NCI-H2196 treated with DMSO at 0.1 percent for 48 hours (cell line): ENCODE measurements around the gene GTF2E1.
"Not testable (repeated sequence)": the region's sequence is repeated elsewhere in the genome, so short reads cannot be mapped to it uniquely, and the experiment has no call there.

Experiments
- DNase-seq: peaks from one replicate; lab custom pipeline; 2025; ENCODE audit not compliant: unreplicated experiment; lab: John Stamatoyannopoulos, UW

GTF2E1 gene

DNA sequence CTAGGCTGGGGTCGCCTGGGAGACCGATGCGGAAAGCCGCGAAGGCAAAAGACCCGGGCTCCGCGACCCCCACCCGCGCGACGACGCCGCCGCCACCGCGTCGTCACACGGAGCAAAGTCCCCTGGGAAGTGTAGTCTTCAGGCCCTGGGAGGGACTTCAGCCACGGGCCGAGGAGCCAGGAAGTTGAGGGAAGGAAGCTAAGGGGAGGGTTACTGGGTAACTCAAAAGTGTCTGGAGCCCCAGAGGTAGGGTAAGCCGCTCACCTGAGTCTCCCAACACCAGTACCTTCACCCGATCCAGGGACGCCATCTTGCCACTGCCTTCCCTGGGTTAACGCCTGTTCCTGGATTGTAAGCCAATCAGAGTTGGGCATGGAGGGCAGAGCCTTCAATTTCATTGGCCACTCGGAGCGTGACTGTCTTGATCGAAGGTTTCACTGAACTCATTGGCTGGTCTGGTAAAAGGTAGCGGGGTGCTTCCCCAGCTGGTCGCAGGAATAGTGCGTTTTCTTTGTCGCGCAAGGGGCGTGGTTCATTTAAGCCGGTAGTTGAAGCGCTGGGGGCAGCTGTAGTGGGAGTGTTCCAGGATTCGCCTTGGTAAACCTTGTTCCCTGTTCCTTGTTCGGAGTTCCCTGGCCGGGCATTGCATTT lies at the start of gene GTF2E1, which contains the start of gene RABL3:
GTF2E1 (plus strand) TSS at position 547 of the 651 bp plus-strand sequence. CDS start 7,809 bp downstream, outside the sequence.
RABL3 (minus strand) TSS at position 319 of the 651 bp plus-strand sequence; CDS start at position 310, 9 bp downstream.
- DNase-seq = peak; percentile 100

DNA sequence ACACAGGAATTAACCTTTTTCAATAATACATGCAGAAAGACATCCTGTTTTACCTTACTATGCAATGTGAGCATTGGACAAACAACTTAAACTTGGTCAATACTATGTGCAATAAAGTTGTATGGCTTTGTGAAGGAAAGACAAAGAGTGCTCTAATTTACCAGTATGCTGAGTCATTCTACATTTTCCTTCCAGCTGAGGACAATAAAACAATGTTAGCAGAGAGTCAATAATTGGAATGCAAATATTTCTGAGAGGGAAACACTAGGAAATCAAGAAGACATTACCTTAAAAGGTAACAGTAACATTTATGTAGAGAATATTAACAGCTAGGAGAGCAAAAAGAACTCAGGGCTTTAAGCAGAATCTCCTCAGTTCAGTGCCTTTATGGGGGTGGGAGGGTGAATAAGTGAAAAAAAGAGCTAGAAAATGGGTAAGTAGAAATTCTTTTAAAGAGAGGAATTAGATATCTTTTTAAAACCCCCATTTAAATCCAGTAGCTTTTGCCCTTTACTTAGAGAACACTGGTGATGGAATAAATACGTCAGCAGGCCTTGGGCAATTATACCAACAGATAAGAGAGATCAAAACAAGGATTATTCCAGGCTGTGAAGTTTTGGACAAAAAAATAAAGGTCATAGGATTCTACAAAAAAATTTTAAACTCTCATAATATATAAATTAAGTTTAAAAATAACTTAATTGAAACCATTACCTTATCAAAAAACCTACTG lies 48.9 kb upstream of the GTF2E1 start:
- DNase-seq = peak; percentile 29

DNA sequence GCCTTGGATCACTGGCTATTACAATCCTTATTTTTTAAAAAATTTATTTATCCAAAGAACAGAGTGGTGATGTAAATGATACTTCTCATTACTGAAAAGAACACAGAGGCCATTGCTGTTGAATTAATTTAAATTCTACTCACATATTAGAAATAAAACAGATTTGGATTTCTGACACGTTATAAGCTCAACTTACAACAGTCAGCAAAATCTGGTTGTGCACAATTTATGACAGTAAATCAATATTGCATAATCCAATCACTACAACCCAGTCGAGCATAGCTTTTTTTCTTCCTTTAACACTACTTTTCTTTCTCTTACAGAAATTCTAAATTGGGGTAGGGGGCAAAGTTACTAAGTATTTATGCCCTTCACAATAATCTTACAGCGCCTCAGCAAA lies 43.2 kb upstream of the GTF2E1 start:
- no peak for DNase-seq

DNA sequence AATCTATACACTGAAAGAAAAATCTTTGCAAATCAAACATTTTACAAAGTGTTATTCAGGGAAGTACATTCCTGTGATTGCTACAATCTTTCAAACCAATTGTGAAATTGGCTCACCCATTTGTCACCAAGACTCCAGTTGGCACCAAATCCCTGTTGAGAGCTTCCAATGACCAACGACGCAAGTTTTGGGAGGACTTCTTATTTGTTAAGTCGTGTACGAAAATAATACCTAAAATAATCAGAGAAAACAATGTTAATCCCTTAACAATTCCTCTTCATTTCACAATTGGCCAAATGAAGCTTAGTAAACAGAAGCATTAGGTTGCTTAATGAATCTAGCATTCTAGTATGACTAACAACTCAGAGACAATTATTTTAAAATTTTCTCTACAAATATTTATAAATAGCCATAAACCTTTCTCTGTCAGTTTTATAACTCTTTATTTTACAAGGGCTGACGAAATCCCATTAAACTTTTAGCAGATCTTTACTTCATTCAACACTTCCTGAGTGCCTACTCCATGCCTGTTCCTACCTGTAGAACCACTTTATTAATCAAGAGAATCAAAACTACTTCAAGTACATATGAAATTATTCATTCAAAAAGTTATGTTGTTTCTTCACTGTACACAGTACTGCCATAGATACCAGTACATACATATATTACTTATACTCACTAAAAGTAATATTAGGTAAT lies 36.5 kb upstream of the GTF2E1 start:
- no peak for DNase-seq

DNA sequence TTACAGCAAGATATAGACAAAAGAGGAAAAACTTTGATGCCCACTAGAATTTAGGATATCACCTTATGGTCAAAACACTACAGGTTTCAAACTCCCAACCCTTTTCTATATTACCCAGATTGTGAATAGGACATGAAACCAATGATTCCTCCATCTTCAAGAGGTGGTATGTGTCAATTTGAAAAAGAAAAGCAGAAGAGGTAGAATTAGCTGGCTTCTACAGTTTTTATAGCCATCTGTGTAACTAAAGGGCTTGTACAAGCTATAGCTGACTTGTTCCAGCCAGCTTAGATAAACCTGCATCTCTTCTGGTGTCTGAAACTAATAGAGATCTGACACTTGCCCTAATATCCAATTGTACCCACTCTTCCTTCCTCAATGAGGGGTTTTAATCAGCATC lies 35.6 kb upstream of the GTF2E1 start:
- no peak for DNase-seq

DNA sequence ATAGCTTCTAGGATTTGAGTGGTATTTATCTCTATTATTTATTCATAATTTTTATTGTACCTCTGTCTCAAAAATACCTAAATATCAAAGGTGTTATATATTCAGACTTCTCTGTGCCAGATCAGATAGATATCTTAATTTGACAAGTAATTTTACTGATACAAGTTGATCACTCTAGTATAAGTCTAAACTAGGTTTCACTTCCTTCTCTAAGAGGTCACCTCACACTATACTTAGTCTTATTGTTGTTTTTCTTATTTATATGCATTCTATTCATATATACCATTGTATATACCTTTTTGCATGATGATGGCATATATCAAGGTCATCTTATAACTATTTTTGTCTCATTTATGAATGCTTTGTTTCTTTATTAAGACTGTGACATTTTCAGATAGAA lies 34.1 kb upstream of the GTF2E1 start:
- no peak for DNase-seq

DNA sequence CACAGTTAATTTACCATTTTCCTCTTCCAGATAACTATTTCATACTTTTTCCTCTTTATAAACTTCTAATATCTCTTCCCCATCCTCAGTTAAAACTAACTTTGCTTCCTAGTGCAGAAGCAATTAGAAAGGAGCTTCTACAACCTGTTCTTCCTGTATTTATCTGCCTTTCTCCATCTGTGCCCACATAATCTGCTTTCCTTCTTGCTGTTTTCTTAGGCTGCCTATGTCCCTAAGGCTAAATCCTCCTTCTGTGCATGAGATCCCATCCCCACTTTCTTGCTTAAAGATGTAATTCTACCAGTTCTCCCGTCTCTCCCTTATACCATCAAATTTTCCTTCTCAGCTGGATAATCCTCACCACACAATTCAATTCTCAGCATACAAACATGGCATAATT lies 32.2 kb upstream of the GTF2E1 start:
- DNase-seq = no peak

DNA sequence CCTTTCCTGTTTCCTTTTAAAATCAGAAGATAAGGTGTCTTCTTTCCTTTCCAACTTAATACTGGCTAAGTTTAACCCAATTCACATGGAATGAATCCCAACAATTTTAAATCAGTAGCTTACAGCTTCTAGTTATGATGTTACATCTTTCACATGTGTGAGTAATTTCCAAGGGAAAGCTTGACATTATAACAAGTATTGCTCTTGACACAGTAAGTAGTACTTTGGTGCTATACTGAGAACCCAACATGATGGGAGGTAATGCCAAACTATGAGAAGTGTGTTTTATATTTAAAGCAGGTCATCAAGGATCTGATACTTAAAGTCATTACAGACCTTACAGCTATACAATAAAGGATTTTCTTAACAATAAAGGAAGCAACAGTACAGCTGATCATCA lies 29.3 kb upstream of the GTF2E1 start:
- no peak for DNase-seq

DNA sequence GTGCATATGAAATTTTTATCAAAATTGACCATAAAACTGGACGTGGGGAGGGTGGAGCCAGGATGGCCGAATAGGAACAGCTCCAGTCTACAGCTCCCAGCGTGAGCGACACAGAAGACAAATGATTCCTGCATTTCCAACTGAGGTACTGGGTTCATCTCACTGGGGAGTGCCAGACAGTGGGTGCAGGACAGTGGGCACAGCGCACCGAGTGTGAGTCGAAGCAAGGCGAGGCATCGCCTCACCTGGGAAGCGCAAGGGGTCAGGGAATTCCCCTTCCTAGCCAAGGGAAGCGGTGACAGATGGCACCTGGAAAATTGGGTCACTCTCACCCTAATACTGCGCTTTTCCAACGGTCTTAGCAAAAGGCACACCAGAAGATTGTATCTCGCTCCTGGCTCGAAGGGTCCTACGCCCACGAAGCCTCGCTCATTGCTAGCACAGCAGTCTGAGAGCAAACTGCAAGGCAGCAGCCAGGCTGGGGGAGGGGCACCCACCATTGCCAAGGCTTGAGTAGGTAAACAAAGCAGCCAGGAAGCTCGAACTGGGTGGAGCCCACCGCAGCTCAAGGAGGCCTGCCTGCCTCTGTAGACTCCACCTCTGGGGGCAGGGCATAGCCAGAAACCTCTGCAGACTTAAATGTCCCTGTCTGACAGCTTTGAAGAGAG lies 23.2 kb upstream of the GTF2E1 start:
- DNase-seq = not testable (repeated sequence)

DNA sequence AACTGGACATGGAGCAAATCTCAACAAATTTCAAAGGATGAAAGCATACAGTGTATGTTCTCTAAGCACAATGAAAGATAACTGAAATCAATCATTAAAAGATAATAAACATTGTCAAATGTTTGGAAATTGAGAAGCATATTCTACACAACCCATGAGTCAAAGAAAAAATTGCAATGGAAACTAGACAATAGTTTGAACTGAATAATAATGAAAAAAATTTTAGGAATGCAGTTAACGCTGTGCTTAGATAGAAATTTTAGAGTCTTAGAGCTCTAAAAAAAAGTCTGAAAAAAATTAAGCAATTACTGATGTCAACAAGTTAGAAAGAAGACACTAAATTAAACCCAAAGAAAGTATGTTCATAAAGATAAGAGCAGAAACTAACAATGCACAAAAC lies 15.8 kb upstream of the GTF2E1 start:
- no peak for DNase-seq

DNA sequence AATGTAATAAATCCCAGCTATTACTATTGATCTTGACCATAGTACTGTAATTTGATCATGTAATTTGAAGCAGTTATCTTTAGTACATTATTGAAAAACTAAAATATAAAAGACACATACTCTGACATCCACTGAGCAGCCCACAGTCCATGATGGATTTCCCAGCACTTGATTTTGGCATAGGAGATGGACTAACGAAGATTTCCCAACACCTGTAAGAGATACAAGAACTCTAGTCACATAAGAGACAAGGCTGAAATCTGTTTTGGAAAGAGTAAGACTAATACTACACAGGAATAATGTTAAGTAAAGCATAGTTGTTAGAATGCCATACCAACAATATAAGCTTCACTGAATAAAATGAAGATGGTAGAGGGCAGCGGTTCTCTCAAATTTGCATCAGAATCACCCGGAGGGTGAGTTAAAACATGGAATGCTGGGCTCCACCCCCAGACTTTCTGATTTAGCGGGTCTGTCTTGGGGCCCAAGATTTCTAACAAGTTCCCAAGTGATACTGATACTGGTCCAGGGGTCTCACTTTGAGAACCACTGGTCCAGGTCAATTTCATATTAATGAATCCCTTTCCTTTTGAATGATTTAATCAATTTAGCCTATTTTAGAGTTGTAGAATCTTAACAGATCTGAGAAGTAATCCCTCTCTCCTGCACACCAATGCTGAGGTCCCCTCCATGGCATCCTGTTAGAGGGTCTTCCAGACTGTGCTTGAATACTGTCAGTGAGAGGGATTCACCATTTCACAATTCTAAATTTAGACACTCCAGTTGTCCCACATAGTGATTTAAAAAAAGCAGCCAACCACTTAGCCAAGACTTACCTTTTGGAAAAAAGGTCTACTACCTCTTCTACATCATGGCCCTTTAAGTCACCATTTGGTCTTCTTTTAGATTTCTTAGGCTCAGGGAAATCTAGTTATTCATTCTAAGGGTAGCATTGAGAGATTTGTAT lies 11.7 kb upstream of the GTF2E1 start:
- no peak for DNase-seq

DNA sequence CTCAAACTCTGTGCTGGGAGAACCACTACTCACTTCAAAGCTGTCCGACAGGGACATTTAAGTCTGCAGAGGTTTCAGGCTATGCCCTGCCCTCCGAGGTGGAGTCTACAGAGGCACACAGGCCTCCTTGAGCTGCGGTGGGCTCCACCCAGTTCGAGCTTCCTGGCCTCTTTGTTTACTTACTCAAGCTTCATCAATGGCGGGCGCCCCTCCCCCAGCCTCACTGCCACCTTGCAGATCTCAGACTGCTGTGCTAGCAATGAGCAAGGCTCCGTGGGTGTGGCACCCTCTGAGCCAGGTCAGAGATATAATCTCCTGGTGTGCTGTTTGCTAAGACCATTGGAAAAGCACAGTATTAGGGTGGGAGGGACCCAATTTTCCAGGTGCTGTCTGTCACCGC lies 4.5 kb upstream of the GTF2E1 start:
- not testable (repeated sequence) for DNase-seq

DNA sequence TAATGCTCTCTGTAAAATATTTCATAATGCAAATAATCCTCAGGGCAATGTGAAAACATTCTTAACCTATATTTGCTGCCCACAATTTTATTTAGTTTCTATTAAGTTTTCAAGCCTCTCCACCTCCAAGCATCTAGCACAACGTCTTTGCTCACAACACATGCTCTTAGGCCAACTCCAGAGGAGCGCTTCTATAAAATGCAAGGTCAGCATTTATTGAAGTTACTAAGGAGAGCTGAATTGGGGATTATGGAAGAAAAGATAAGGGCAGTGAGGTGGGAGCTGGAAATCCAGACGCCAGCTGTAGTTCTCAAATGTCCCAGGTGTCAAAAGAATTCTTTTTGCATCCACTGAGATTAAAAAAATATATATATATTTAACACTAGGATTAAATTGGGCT lies 1.2 kb upstream of the GTF2E1 start:
- DNase-seq = no peak

DNA sequence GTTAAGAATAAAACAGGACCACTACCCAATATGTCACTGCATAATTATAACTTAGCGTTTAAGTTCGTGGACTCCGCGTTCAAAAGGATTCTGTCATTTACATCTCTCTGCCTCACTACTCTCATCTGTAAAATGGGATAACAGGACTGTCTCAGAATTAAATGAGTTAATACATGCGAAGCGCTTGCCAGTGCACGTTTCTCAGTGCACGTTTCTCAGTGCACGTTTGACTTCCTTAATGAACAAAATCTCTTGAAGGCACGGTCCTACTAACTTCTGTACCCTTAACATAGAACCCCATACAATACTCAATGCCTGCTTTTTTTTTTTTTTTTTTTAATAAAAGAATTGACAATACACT lies 727 bp upstream of the GTF2E1 start:
- DNase-seq = no peak

DNA sequence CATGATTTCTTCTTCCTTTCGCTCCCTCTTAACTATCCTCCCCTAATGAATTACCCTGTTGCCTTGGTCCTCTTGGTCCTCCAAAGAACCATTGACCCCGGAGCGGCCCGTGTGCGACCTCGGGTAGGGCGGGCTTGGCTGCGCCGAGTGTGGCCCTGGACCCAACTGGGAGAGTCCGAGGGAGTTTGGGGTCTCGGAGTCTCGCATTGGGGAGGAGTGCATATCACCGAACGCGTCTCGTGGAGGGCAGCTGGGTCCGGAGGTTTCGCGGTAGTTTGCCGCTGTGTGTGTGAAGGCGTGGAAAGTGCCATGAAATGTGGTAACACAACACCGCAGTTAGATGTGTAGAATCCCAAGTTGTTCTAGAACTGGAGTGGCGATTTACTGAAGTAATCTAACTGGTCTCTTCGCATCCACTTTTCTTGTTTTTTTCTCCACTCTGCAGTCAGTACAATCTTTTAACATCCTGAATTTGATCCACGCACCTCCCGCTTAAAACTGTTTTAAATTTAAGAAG lies 363 bp downstream of the GTF2E1 start:
- no peak for DNase-seq

DNA sequence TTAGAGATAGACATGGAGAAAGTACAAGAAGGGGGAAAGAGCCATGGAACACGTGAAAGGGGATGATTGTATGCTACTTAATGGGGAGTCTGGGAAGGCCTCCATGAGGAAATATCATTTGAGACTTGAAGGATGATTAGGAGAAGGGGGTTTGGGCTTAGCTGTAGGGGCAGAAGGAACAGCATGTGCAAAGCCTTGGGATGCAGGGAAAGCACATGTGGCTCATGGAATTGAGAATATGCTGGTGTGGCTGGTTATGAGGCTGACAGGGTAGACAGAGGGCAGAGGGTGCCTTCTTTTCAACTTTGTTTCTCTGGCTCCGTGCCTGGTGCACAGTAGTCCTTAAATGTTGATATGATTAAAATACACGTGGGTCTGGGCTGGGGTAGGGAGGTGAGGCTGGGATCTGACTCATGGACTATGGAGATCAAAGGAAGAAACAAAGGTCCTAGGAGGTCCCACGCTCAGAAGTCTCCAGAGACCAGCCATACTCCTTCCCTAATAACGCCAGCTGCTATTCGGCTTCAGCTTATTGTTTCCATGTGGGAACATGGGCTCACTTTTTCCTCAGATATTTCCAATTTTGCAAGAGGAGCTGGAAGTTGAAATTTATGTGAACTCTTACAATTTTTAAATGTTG lies 1.1 kb downstream of the GTF2E1 start:
- DNase-seq = no peak

DNA sequence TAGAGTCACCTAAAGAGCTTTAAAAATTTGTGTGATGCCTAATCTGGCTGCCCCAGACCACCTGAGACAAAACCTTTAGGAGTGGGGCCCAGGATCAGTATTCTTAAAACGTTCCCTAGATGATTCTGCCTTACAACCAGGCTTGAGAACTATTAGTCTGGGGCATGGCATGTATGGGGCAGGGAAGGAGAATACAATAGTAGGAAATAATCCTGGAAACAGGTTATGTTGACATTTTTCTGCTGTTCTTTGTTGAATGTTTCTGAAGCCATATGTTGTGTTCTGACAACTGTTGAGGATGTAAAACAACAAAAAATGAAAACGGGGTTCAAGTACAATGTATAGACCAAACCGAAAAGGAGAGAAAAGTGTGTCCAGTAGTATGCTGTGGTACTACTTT lies 2.9 kb downstream of the GTF2E1 start:
- DNase-seq = no peak

DNA sequence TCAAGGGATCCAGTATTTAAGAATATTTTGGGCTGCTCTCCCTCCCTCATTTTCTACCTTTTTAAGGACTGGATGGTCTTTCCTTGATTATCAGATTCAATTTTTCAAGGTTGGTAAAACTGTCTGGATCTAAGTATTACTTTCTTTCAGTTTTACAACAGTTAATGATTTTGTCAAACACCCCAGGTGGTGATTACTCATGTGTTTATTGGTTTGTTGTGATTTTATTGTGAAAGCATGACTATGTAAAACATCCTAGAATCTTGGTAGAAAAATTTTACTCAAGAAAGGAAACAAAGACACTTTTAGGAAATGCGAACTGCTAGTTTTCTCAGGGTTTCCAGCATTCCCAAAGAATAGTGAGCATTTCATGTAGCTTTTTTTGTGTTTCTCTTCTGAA lies 7.3 kb downstream of the GTF2E1 start:
- DNase-seq = no peak

DNA sequence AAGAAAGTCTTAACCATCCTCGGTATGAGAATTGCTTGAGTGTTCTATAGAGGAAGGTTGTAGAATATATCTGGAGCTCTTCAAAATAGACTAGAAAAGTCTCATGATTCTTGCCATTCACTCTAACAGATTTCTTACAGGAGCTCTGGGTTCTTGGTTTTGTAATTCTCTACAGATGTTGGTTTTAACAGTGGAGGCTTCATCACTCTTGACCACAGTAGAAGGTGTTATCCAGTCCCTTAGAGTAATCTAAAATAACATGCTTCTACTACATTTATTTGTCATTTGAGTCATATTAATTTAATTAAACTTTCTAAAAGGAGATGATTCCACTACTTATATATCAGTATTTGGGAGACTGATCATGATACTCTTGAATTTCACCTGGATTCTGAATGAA lies 9.7 kb downstream of the GTF2E1 start:
- DNase-seq = no peak

DNA sequence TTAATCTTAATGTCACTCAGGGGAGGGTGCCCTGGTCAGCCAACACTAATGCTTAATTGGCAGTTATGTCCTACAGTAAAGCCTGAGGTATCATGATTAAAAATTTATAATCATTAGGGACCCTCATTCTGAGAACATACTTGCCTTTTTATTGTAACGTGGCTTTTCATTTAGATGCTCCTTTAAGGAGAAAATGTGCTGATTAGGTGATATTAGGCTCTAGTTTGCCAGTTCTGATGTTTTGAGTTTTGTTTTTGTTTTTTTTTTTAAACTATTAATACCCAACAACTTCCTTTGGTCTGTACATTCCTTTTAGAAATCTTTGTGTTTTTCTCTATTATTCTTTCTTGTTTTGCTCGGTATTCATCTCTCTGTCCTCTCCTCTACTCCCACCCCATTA lies 10.3 kb downstream of the GTF2E1 start:
- DNase-seq = no peak
